GM21576 (cell line): ENCODE data around the gene IRF9.

ENCODE experiments used
- ATAC-seq: cut with Tn5 transposase; IDR thresholded peaks from one replicate; pipeline ENCODE4 v1.9.1; 2021; ENCODE audit warnings: mild to moderate bottlenecking, moderate library complexity; ENCODE audit not compliant: unreplicated experiment

The IRF9 gene

DNA sequence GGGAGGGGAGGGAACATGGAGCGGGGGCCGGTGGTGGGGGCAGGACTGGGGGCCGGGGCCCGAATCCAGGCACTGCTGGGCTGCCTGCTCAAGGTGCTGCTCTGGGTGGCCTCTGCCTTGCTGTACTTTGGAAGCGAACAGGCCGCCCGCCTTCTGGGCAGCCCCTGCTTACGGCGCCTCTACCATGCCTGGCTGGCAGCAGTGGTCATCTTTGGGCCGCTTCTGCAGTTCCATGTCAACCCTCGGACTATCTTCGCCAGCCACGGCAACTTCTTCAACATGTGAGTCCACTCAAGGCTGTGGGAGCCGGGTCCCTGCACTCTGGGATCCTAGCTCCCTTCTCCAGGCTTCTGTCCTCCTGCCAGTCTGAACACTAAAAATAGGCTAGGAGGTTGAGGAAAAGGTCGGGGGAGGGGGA is 29.5 kb upstream of the IRF9 start:
- no peak for ATAC-seq

DNA sequence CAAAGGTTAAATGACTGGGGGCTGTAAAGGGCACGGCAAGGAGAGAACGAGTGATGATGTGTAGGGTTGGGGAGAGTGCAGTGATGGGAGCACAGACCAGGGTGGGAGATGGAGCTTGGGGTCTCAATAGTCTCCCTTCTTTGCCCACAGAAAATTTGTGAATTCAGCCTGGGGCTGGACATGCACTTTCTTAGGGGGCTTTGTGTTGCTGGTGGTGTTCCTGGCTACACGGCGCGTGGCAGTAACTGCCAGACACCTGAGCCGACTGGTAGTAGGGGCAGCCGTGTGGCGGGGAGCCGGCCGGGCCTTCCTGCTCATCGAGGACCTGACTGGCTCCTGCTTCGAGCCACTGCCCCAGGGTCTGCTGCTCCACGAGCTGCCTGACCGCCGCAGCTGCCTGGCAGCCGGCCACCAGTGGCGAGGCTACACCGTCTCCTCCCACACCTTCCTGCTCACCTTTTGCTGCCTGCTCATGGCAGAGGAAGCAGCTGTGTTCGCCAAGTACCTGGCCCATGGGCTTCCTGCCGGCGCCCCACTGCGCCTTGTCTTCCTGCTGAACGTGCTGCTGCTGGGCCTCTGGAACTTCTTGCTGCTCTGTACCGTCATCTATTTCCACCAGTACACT is 28.9 kb upstream of the IRF9 start:
- ATAC-seq: no peak

DNA sequence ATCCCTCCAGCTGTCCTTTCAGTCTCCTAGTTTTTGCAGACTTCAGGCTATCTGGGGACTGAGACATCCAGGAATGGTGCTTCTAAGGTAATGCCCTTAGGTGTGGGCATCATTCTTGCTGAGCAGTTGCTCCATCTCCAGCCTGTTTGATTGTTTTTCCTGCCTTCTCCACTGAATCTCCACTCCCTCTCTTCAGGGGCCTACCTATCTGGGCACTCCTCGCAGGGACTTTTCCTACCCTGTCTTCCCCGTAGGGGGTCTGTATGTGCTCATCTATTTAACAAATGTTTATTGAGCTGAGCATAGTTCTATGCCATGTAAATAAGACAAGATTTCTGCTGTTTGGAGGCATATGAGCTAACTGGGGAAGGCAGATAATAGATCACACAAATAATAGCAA is 28.1 kb upstream of the IRF9 start:
- ATAC-seq: no peak

DNA sequence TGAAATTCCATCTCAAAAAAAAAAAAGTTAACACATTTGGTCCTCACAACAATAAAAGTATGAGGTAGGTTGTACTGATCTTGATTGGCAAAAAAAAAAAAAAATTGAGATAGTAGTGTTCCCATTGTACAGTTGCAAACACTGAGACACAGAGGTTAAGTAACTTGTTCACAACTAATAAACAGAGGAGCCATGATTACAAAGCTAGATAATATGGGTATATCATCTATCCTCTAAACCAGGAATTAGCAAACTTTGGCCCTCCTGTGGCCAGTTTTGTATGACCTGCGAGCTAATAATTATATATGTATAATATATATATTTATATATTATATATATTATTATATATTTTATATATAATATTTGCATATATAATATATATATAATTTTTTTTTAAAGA is 27.3 kb upstream of the IRF9 start:
- no peak for ATAC-seq

DNA sequence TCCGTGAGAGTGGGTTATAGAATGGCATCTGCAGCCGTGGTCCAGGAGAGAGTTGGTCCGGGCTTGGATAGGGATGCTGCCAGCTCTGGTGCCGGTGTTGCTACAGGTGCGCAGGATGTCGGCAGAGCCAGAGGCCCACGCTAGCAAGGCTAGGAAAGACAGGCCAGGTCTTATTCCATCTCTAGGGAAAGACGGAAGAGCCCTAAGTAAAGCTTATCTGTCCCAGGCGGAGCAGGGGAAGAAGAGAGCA is 25.6 kb upstream of the IRF9 start:
- ATAC-seq: no peak

DNA sequence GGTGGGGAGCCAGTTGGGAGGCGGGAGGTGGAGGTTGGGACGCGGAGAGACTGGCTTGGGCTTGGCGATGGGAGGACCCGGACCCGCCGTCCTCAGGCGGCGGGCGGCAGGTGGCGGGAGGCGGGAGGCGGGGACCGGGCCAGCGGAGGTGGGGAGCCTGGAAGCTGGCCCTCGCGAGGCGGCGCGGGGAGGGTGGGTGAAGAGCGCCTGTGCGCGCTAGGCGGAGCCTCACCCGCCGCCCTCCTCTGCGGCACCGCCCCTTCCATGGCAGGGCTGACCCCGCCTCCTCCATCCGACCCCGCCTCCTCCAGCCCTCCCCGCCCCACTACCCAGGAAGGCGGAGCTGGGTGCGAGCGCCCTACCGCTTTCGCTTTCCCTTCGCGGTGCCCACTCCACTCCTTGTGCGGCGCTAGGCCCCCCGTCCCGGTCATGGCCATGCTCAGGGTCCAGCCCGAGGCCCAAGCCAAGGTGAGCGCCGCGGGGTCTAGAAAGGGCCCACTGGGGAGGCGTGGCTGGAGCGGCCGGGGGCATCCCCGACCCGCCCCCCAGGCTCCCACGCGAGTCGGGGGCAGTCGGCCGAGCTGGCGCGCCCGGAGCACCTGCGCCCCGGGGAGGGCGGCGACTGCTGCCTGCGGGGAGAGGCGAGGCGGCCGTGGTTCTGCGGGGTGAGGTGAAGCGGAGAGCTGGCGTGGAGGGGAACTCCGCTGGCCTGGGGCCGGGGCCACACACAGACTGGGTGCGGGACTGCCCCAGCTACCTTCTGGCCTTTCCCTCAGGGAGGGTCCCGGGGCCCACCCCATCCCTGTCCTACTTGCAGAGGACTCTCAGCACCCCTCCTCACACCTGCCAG is 25.0 kb upstream of the IRF9 start, which contains the start of gene PSME1:
PSME1 (plus strand) TSS at position 361 of the 850 bp plus-strand sequence; CDS start at position 430, 69 bp downstream.
- peak; percentile 83 for ATAC-seq

DNA sequence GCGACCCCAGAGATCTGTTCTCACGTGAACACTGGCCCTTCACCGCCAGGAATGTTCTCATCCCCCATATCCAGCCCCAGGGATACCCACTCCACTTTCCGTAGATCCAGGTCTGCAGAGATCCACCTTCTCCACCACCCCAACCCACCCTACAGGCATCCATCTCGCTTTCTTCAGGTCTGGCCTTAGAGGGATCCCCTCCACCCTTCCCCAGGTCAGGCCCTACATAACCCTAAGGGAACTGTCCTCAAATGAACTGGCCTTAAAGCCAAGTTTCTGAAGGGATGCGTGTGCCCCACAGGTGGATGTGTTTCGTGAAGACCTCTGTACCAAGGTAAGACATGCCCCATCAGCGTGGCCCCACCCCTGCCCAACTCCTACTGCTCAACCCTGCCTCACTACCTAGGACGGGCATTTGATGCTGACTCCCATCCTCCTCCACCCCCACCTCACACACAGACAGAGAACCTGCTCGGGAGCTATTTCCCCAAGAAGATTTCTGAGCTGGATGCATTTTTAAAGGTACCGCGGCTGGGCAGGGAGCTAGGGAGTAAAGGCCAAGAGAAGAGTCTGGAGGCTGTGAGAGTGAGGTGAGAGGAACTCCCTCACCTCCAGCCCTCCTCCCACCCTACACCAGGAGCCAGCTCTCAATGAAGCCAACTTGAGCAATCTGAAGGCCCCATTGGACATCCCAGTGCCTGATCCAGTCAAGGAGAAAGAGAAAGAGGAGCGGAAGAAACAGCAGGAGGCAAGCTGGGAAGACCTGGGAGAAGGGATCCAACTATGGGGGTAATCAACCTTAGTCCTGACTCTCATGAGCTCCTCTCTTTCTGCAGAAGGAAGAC is 24.2 kb upstream of the IRF9 start:
- ATAC-seq: no peak

DNA sequence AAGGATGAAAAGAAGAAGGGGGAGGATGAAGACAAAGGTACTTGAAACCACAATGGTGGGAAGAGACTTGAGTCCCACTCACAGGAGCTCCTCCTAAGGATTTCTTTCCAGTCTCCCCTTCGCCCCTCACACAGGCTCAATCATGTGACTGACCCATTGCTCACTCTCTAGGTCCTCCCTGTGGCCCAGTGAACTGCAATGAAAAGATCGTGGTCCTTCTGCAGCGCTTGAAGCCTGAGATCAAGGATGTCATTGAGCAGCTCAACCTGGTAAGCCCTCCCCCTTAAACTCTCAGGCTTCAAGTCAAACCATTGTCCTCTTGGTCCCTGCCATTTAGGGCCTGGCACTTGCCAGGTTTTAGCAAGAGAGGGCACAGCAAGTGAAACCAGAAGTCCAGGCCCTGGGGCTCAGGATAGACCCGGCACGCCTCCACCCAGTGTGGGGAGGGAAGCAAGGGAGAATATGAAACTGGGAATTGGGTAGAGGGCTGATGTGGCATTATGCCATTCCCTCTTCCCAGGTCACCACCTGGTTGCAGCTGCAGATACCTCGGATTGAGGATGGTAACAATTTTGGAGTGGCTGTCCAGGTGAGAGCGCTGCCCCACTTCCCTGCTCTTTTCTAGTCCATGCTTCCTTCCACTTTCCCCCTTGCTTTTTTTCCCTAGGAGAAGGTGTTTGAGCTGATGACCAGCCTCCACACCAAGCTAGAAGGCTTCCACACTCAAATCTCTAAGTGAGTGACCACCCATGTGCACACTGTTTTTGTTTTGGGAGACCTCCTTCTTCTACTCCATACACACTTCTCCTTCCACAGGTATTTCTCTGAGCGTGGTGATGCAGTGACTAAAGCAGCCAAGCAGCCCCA is 23.3 kb upstream of the IRF9 start:
- no peak for ATAC-seq

DNA sequence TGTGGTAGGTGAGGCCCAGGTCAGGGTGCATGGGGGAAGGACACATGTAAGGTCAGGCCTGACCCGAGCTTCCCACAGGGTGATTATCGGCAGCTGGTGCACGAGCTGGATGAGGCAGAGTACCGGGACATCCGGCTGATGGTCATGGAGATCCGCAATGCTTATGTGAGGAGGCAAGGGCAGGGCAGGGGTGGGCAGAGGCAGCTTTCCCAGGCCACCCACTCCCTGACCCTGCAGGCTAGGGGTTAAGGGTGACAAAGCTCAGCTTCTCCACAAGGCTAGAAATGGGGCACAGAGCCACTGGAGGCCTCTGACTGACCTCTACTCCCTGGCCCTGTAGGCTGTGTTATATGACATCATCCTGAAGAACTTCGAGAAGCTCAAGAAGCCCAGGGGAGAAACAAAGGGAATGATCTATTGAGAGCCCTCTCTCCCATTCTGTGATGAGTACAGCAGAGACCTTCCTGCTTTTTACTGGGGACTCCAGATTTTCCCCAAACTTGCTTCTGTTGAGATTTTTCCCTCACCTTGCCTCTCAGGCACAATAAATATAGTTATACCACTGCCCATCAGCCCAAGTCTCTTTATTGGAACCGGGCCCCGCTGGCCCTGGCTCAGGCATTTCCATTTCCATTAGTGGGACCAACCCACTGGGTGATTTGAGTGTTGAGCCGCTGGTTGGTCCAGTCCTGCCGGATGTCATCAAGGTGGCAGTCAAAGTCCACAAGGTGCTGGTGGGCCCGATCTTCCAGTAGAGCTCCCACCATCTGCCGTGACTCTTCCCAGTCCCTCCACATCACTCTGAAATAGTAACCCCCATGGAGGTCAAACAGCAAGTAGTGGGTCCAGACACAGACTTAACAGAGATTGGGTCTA is 22.4 kb upstream of the IRF9 start:
- no peak for ATAC-seq

DNA sequence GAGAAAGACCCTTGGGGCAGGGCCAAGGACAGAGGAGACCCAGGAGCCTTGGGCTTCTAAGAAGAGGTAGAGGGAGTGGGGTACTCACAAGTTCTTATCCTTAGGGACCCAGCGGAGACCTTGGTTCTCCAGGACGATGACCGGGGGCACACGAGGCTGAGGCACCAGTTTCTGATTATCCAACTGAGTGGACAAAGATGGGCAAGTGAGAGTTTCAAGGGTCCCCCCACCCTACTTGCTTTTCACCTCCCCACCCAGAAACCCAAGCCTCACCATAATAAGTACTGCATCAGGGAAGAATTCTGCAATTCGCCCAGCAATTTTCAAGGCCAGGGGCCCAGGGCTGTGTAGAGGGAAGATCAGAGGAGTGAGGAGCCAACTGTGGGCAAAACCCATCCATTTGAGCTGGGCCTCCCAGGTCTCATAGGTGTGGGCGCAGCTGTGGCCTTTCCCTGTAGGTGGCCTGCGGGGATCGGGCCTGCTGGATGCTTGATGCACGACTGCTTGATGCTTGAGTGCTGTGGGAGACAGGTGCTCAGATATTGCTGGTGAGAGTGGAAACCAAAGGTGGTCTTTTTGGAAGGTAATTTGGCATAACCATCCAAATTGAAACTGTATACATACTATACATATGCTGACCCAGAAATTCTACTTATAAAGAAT is 21.7 kb upstream of the IRF9 start:
- ATAC-seq: no peak

DNA sequence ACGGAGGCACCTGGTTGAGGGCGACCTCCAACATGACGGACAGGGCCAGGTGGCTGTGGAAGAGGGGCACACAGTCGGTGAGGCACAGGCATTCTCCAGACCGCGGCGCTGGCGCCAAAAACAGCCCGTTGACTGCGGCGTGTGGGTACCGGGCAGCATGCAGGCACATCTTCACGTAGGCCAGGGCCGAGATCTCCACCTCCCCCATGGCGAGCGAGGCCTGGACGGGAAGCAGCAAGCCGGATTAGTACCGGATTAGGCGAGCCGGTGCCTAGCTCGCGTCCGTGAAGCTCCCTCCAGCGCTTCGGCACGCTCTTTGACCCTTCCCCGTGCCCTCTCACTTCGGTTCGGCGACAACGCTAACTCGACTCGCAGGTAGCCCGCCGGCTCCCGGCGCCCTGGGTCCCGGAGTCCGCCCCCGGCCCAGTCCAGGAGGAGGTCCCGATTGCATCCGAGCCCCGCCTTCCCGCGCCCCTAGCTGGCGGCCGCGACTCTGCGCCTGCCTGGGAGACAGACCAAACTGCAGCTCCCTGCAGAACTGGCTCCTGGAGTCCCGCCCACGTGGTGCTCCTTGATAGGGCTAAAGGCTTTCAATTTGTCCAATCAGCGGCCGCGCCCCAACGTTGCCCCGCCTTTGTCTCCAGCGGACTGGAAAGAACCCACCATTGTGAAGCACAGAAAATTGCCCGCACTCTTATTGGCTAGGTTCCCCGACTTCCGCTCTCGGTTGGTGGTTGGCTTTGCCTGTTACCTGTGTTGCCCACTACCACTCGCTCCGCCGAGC is 19.8 kb upstream of the IRF9 start, which contains the start of gene EMC9:
EMC9 (minus strand) TSS at position 495 of the 784 bp plus-strand sequence; CDS start at position 208, 287 bp downstream.
- ATAC-seq: peak; percentile 85

DNA sequence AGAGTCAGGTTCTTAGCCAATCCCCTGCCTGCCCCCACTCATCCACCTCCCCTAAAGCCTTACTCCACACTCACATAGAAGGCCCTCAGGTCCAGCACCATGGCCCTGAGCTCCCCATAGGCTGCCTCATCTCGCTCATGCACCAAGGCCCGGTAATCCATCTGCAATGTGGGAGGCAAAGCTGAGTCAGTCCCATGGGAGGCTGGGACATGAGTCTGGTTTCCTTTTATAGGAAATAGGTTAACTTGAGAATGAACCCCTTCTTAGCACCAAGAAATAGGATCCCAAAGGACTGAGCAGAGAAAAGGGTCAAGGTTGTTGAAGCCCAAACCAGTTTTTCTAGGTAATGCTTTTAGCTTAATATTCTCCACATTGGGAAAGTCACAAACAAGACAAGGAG is 17.6 kb upstream of the IRF9 start:
- ATAC-seq: no peak

DNA sequence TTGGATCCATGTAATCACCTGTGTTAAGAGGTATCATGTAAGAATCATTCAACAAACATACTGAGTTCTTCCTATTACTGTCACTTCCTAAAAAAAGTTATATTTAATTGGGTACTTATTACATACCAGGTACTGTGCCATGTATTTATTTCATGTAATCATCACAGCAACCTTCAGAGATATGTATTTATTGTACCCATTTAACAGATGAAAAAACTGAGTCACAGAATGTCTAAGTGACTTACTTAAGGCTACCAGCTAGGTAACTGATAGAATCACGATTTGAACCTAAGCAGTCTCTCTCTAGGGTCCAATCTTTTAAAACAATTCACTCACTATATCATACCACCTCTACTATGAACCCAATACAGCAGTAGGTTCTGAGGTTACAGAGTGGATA is 16.6 kb upstream of the IRF9 start:
- no peak for ATAC-seq

DNA sequence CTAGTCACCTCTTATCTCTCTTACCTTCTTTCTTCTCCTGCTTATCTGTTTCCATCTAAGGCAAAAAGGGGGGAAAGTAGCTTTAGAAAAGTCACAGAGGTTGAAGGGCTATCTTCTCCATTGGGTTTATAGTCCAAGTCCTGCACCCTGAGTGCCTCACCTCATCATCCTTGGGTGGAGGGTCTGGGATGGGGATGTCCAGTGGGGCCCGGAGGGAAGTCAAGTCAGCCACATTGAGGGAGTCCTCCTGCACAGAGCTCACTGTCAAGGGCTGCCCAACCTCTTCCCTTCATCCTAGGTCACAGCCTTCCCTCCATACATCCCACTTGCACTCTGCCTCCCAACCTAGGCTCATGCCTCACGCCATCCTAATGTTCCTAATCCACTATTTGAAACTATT is 15.8 kb upstream of the IRF9 start:
- no peak for ATAC-seq

DNA sequence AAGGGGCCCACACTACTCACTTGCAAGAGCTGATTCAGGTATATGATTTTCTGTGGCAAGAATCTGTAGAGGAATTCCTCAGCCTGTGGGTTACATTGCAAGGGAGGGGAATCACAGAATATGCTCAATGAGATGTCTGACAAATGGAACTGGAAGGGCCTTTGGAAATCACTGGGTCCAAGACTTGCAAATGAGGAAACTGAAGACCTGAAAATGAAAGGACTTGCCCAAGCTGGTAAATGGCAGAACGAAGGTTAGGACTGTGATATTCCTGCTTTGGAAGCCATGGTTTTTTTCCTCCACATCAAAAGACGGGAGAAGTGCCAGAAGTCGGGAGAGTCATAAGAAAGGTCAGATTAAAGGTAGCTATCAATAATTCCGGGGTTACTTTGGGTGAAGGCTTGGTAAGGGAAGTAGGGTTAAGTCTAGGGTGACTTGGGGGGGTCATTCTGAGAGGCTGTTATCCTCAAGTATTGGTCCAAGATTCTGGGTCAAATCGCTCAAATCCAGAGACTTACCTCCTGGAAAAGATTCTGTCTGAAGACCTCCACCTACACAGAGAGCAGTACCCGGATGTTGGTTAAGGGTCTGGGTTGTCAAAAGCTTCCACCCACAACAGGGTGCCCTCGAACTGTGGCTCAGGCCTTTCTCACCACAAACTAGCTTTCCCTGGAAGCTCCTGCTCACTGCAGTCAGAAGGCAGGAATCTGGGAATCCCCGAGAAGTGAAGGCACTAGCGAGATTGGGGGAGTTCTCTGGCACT is 15.2 kb upstream of the IRF9 start:
- ATAC-seq: no peak

DNA sequence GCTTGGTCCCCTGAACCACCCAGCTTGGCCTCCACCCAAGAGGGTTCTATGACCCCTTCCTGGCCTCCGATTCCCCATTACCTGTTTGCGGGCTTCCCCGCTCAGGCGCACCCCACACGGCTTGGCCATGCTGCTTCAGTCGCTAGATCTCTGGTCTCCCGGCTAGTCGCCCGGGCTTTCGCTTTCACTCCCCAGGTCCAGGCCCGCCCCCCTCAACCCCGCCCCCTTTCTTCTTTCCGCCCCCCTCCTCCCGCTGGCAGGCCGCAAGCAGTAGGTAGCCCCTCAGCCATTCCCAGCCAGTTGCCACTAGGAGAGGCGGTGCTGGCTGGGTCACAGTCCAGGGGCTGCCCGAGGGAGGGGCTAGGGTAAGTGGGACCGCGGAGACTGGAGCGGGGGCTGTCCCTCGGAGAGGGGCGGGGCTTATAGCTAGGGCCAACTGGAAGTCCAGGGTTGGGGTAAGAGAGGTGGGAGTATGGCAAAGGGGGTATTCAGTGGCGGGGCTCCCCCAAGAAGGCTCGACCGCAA is 14.6 kb upstream of the IRF9 start, which contains the start of gene PSME2:
PSME2 (minus strand) TSS at position 158 of the 525 bp plus-strand sequence; CDS start at position 129, 29 bp downstream.
- peak; percentile 56 for ATAC-seq
